GM12872 (cell line): ENCODE results near the gene LRRK2.

Source experiments
- CTCF ChIP-seq: IDR thresholded peaks from 3 replicates; pipeline ENCODE4 v1.5.1; 2011; ENCODE audit warnings: low read depth, mild to moderate bottlenecking, low read length, moderate library complexity; ENCODE audit not compliant: insufficient read depth

LRRK2 gene

GRCh38 chr12:40238979-40239378 is 14.2 kb downstream of the LRRK2 start:
- TF ChIP-seq CTCF = no peak

GRCh38 chr12:40240779-40241178 is 16.0 kb downstream of the LRRK2 start:
- no peak for TF ChIP-seq CTCF

GRCh38 chr12:40241741-40242140 is 16.9 kb downstream of the LRRK2 start:
- no peak for TF ChIP-seq CTCF

- TF ChIP-seq CTCF = no peak
These were observed 23.2 kb downstream of the LRRK2 start for GRCh38 chr12:40248034-40248433.

- no peak for TF ChIP-seq CTCF
These were observed 23.9 kb downstream of the LRRK2 start for GRCh38 chr12:40248585-40249297.

GRCh38 chr12:40253936-40254335 is 29.1 kb downstream of the LRRK2 start:
- no peak for TF ChIP-seq CTCF

GRCh38 chr12:40254455-40255085 is 29.8 kb downstream of the LRRK2 start:
- no peak for TF ChIP-seq CTCF
